Stimulated activated CD8-positive, alpha-beta memory T cell treated with anti-CD3 and anti-CD28 coated beads, Interleukin-7, amount 100 ng/mL, for 24 hours (primary cell): ENCODE data around the gene DHRS1.

Experiments used
- DNase-seq: peaks from one replicate; pipeline ENCODE4 v3.0.0-alpha.2; 2020; ENCODE audit warnings: low read depth

The DHRS1 gene

DNA sequence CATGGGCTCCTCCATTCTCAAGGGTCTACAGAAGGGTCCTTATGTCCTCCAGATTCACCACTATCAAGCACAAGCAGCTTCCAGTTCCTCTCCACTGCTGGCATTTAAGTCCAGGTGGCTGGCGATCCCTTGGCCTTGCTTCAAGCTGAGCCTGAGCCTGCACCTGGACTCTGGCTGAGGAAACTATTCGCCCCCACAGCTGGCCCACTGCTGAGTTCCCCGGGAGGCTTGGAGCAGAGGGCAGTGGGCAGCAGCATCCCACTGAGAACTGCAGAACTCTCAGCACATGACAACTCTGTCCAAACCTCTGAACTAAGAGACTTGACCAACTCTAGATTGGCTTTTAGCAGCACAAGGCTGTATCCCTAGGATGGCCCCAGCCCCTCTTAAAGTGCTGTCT is 16.8 kb downstream of the DHRS1 start:
- DNase-seq: no peak

DNA sequence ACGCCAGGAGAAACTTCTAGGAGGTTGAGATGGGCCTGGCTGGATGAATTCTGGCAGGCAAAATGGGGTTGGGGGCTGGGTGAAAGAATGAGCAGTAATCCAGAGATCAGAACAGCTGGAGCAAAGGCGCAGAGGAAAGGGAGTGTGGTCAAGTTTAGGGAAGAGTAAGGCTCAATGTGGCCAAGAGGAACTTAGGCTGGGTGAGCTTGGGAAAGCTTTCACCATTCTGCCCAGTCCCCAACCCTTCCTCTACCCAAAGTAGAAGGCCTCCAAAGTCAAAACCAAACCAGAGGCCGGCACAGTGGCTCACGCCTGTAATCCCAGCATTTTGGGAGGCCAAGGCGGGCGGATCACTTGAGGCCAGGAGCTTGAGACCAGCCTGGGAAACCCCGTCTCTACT is 17.9 kb downstream of the DHRS1 start:
- DNase-seq: no peak

DNA sequence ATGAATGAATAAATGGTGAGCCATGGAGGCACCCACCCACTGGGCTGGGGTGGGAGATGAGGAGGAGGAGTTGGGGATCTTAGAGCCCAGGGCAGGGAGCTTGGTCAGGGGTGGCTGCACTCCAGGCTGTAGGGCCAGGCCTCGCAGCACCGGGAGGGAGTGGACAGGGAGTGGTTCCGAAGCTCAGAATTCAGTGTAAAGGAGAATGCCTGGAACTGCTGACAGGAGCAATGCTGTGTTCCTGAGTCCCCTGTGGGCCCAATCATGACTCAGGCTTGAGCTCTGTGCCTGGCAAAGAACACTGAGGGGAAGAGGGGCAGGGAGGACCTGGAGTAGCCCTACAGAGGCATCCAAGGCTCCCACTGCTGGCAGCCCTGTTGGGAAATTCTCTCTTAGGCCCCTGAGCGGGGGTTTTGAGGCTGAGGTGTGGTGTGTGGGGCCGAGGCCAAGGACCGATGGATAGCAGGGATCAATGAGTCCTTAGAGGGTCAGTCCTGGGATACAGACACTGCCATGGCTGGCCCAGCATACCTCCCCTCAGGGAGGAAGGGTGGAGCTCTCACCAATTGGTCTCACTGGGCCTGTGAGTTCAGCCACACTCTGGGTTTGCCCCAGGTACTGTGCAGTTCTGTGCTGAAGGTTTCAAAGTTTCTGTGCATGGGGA is 18.7 kb downstream of the DHRS1 start:
- no peak for DNase-seq

DNA sequence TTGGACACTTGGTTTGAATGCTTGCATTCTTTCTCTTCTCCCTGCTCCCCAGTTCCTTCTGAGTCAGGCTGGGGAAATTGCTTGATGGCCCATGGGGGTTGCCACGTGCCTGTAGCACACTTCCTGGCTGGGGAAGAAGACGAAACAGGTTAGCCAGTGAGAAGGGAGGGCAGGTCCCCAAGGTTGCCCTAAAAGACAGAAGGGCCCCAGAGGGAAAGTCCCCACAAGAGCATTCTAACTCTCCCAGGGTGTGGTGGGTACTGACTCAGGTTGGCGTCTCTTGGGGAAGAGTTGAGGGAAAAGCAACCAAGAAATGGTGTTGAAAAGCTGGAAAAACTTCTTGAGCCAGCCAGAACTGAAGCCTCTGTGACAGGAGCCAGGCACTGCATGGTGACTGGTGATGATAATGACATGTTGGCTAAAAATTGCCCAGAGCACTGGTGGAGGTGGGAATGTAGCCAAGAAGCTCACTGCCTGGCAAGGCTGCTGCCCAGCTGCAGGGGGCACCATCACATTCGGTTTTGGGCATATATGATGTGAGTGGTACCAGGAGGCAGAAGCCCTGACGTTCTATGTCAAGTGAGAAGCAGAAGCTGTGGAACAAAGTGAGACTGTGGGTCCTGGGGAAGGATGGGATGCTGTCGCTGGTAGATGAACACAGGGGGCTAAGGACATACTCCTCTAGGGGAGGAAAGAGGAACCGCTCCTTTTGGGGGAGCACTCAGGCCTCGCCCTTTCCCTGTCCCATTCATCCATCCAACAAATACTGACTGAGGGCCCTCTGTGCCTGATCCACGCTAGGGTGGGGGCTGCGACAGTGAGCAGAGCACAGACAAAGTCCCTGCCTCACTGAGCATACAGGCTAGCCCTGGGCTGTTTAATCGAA is 20.0 kb downstream of the DHRS1 start:
- DNase-seq: no peak

DNA sequence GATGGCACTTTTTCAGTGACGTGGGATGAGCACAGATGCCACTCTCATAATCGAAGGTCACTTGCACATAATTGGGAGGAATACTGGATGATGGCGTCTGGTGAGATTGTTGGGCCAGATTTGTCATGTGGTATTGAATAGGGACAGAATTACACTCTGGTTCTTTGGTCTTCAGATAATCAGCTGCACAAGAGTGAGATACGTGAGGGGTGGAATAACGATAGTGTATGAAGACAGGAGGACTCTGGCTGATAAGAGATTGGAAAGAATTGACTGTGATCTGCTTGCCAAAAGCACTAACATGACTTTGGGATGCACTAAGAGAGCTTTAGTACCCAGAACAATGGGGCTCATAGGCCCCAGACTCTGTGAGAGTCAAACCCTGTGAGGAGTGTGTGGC is 21.2 kb downstream of the DHRS1 start:
- no peak for DNase-seq

DNA sequence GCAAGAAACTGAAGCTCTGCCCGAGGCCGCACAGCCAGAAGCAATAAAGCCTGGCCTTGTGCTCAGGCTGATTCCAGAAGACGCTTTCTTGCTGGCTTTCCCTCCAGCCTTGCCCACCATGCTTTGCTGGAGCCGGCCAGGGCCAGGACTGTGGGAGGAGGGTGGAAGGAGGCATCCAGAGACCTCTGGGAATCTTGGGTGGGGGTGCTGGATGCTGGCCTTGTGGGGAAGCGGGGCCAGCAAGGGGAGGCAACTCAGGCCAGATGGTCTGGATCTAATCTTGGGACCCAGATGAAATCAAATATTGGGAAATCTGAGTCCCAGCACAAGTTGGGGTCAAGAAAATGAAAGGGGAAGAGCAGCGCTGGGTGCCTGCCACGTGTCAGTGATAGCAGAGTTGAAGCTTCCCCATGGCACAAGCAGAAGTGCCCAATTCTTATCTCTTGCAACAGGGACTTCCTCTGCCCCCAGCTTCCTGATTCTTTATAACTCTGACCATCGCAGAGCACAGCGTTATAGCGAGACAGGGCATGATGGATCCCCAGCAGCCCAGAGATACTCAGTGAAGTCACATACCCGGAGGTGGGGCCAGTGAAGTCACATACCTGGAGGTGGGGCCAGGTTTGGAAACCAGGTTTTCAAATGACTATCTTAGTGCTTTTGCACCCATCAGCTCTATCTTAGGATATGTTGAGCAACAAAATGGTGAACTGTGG is 21.8 kb downstream of the DHRS1 start:
- no peak for DNase-seq

DNA sequence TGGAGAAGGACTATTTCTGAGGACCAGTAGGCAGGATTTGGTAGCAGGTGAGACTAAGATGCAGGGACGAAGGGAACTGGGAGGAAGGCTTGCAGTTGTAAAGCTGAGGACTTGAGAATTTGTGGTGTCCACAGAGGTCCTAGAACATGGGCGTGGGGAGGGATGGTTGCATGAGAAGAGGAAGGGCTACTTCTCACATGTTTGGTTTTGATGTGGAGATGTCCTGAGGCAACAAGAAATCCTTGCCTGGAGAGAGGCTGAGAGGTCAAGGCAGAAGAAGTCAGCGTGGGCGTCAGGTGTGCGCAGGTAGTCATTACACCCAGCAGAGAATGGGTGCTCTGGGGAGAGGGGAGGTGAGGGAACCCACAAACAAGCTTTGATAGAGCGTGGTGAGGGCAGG is 22.5 kb downstream of the DHRS1 start:
- DNase-seq: no peak

DNA sequence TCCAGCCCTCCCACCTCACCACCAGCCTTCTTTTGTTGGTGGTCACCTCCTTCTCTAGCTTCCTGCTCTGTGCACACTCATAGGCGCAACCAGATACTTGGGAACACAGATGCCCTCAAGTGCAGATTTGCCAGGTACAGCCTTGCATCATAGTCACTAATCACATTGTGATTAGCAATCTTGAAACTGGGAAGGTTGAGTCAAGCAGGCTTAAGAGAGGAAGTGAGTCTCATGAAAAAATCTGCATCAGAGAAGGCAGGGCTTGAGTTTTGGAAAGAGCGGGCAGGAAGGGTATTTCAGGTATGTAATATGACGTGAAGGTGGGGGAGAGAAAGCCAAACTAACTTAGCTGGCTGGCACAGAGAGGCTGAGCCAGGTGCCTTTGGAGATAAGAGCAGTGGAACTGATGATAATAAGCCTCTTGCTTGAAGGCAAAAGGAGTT is 25.5 kb downstream of the DHRS1 start:
- DNase-seq: no peak

DNA sequence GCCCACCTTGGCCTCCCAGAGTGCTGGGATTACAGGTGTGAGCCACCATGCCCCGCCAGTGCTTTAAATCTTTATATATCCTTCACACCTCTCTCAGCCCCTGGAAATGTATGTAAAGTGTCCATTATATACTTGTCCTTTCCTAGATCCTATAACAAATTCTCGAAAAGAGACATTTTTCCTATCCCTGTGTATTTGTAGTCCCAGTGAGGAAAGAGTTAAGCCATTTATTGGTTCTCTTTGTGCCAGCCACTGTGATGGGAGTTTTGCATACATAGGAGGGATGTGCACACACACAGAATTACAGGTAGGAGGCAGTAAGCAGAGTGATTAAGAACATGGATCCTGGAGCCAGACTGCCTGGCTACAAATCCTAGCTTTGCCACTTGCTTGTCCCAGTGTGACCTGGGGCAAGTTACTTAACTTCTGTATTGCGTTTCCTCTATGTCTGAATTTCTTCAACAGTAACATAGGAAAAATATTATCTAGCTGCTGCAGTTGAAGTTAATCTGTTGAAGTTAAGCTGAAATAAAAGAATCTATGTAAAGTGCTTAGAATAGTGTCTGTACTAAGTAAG is 26.1 kb downstream of the DHRS1 start:
- no peak for DNase-seq

DNA sequence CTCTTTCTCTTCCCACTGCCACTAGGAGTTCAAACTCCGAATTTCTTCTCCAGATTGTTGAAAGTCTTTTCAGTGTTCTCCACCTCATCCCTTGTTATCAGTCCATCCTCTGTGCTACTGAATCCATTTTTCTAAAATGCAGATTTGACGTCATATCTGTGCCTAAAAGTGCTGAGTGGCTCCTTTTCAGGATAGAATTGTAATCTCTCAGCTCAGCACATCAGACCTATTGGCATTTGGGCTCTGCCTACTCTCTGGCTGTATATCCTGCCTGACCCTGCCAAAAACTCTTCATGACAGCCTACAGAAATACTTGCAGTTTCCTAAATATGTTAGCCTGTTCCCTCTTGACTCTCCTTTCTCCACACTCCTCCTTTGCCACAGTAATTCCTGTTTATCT is 27.1 kb downstream of the DHRS1 start:
- no peak for DNase-seq

DNA sequence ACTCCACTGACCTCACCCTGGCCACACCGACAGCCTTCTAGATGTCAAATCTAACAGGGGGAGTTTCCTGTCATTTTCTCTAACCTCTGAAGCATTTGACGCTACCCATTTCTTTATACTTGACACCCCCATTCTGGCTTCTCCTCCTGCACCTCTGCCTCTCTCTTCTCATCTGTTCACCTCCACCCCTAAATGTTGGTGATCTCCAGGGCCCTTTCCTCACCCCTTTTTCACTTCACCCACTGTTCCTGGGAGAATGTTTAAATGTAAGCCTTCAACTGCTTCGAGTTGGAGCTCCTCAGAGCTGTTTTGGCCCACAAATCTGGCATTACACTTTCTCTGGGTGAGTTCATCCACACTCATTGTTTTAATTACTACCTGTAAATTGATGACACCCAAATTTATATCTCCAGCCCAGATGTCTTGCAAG is 27.7 kb downstream of the DHRS1 start:
- DNase-seq: no peak

DNA sequence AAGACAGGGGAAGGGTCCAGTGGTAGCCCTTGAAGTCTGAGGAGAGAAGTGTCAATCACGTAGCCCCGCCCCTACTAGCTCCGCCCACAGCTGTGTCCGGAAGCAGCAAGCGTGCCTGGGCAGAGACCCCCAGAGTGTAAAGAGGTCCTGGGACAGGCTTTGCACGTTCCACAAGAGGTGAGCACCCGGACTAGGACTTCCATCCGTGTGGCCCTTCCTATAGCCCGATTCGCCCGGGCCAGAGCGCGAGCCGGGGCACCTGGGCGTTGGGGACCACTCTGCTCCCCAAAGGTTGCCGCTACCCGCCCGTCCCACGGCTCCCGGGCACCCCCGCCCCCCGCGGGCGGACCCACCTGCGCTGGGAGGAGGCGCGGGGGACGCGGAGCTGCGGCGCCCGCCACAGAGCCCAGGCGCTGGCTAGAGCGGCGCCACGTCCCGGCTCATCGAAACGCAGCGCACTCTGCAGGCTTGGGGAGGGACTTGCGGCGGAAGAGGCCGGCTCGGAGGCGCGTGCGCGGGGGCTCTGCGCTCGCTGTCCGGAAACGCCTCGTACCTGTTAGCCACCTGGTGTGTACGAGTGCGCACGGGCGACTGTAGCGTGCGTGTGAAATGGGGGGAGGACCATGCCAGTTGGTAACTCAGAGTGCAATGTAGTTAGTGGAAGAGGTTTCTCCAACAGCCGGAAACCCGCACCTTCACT is 28.3 kb downstream of the DHRS1 start, which contains the start of gene RABGGTA:
TSS of gene RABGGTA (minus strand) at position 464 of the 700 bp plus-strand sequence. CDS start 482 bp downstream, outside the sequence.
- DNase-seq: peak; percentile 70

DNA sequence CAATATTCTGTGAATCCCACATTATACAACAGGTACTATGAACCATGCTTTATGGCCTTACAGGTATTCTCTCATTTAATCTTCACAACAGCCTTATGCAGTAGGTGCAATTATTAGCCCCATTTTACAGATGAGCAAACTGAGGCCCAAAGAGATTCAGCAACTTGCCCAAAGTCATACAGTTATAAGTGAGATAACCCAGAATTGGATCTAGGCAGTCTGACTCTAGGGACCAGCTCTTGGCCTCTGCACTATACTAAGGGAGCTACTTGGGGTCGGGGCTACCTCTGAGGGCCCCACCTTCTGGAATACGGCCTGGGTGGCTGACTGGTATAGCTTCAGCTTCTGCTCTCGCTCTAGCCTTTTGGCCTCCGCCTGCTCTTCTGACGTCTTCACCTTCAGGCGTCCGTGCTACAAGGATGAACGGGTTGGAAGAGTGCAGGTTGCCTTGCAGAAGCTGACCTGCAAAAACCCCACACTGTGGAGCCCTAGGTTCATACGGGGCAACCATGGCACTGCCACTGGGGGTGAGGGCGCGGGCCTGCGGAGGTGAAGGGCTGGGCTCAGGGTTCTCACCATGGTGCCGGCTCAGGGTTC is 28.9 kb downstream of the DHRS1 start:
- DNase-seq: no peak

DNA sequence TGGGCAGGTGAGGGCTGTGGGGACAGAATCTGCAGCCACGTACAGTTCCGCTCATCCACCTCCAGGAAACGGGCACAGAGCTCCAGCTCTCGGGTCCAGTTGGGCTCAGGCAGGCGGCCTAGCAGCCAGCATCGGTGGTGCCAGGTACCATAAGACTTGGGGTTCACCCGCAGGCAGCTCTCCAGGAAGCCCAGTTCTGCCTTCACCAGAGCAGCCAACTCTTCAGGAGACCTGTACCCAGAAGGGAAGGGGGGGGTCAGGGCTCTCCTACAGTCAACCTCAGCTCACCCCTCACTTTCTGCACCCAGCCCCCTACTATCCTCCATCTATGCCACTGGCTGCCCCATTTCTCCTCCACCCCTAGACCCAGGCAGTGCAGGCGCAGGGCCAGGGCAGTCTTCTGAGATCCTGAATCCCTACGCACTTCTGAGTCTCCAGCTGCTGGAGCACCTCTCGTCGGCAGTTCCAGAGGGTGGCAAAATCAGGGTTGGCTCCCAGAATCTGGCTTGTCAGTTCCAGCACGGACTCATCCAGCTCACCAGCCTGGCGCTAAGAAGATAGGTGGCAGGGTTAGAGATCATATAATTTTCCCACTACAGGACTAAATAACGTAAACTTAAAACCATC is 29.6 kb downstream of the DHRS1 start:
- DNase-seq: no peak

DNA sequence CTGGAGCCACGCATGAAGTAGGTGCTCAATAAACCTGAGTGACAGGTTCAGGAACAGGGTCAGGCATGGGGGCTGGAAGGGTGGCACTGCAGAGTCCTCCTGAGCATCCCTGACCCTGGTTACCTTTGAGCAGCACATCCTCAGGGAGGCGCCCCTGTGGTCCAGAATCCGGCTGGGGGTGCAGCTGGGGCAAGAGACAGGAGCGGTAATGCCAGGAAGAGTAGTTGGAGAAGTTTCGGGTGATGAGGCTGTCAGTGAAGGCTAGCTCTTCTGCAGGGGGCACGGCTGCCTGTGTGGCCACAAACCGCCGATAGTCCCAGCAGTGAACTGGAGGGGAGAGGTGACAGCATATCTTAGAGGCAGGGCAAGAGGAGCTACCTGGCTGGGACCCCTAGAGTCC is 30.2 kb downstream of the DHRS1 start:
- no peak for DNase-seq

DNA sequence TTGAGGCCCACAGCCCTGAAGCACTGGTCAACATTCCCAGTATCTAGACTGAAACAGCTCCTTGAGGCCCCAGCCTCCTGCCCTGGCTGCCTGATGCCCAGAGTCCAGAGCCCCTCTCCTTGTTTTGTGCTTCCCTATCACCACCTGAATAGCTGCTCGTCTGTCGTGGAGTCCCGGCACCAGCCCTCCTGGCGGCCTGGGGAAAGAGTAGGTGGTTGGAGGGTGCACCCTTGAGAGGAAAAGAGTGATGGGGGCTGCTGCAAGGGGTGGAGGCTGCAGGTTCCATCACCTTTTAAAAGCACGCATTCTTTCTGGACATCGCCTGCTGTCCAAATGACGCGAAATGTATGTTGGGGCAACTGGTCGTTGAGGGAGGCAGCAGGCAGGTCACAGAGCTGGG is 31.4 kb downstream of the DHRS1 start:
- no peak for DNase-seq

DNA sequence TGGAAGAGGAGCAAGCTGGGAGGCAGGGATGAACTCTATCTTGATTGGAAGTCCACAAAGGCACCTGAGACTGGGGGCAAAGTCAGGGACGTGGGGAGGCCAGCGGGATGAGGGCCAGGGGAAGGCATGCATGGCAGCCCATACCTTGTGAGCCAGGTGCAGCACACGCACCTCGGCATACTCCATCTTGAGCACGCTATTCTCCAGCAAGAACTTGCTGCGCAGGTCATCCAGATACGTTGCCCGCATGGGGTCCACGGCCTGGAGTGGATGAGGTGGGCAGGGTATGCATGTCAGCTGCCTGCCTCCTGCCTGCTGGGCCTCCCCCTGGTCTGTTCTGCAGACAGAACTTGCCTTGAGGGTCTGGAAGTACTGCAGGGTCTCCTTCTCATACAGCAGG is 32.1 kb downstream of the DHRS1 start:
- DNase-seq: no peak

DNA sequence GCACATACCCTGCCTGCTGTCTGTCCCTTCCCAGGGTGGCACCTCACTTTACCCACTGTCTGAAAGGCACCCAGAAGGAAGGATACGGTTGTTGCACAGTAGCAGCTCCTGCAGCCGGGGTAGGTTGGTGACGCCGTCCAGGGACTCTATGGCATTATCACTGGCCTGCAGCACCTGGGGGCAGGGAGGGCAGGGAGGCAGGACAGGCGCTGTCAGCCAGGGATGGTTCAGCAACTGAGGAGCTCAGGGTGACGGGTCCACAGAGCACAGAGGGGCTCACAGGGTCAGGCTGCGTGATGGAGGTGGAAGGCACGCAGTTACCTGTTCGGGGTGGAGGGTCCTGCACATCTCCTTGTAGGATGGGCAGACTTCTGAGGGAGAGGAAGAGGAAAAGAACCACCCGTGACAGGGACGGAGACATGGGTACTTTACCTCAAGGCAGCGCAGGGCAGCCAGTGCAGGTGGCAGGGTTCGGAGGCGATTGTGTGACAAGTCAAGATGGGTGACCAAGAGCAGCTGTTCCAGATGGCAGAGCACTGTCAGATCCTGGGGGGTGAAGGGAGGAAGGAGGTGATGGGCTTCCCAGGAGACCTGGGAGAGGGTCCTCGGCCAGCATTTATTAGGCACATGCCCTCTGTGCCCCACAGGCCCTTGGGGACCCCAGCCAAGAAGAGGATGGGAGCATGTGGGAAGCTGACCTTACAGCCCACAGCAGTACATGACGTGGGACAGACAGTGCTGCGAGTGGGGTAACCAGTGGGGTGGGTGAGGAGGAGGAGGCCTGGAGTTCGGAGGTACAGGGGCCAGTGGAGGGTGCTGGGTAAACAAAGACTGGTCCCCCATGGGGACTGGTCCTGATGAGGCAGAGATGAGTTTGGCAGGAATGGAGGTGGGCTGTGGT is 33.0 kb downstream of the DHRS1 start:
- no peak for DNase-seq

DNA sequence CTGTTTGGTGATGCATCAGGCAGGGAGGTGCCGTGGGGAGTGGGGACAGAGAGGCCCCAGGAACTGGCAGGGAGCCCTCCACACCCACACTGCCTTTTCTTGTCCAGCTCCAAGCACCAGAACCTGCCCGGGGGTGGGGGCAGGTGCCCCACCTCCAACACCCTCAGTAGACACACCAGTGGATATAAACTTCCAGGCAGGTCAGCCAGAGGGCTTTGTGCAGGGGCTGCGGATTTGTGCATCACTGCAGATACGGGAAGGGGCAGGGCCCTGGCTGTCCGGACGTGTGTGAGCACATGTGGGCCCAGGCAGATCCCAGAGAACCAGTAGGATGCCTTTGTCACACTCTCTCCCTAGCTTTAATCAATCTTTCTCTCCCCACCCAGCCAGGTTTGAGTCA is 35.3 kb downstream of the DHRS1 start:
- no peak for DNase-seq

DNA sequence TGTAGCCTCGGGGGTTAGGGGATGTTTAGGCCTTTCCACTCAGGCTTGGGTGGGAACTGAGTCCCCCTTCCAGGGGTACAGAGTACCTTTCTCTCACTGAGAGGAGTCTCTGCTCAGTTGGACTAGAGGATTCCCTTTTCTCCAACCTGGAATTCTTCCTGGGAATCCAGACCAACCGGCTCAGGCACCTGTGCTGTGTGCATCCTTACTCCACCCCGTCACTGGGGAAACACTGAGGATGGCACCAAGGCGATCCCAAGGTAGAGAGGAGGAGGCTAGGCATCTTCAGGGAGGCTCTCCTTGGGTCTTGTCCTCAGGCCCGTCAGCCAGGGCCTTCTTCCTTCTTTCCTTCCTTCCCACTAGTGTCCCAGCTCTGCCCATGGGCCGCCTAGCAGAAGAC is 35.7 kb downstream of the DHRS1 start:
- no peak for DNase-seq
